Neutrophil (primary cell): ENCODE measurements around the gene GORASP1.

ENCODE experiments used
- H3K27ac ChIP-seq: fragments of 200-600 bp; sonication (generic); 2 replicates; pipeline ENCODE4 v1.5.1; 2016; ENCODE audit warnings: mild to moderate bottlenecking, moderate library complexity
- H3K27me3 ChIP-seq: fragments of 200-600 bp; sonication (generic); 2 replicates; pipeline ENCODE4 v1.6.0; 2016; ENCODE audit warnings: mild to moderate bottlenecking
- H3K36me3 ChIP-seq: fragments of 200-600 bp; sonication (generic); 2 replicates; pipeline ENCODE4 v1.5.1; 2017
- H3K4me1 ChIP-seq, 2 experiments: fragments of 200-600 bp in 1 of 2; sonication (generic) in 1 of 2; 1 replicate in 1 of 2; 2 replicates in 1 of 2; pipeline versions ENCODE4 v1.5.1 to v1.6.1; 2013 to 2016; ENCODE audit warnings: low read depth in 1 of 2, low read length in 1 of 2, mild to moderate bottlenecking in 1 of 2, moderate library complexity in 1 of 2; ENCODE audit not compliant: control insufficient read depth in 1 of 2, insufficient read depth in 1 of 2
- H3K4me3 ChIP-seq, 2 experiments: fragments of 200-600 bp in 1 of 2; sonication (generic) in 1 of 2; 1 replicate in 1 of 2; 2 replicates in 1 of 2; pipeline ENCODE4 v1.5.1; 2013 to 2016; ENCODE audit warnings: low read depth in 1 of 2, low read length in 1 of 2, mild to moderate bottlenecking in 1 of 2, moderate library complexity in 1 of 2
- H3K9me3 ChIP-seq: fragments of 200-600 bp; sonication (generic); 2 replicates; pipeline ENCODE4 v1.5.1; 2016
- TF ChIP-seq, protein P1 (sequence below): fragments of 200-600 bp; sonication (generic); IDR thresholded peaks from 2 replicates; pipeline ENCODE4 v1.5.1; 2016; ENCODE audit warnings: antibody characterized with exemption

Gene GORASP1

GRCh38 chr3:39124876-39125840 lies 17.7 kb upstream of the GORASP1 start:
- no peak overlapping the region for H3K27ac ChIP-seq
- no peaks in the 10 kb centered on the region for H3K36me3 ChIP-seq
- H3K4me3 ChIP-seq: no peak overlapping the region
- H3K9me3 ChIP-seq: no peaks in the 10 kb centered on the region
- no peaks in the 10 kb centered on the region for H3K27me3 ChIP-seq
- TF ChIP-seq, protein P1, sequence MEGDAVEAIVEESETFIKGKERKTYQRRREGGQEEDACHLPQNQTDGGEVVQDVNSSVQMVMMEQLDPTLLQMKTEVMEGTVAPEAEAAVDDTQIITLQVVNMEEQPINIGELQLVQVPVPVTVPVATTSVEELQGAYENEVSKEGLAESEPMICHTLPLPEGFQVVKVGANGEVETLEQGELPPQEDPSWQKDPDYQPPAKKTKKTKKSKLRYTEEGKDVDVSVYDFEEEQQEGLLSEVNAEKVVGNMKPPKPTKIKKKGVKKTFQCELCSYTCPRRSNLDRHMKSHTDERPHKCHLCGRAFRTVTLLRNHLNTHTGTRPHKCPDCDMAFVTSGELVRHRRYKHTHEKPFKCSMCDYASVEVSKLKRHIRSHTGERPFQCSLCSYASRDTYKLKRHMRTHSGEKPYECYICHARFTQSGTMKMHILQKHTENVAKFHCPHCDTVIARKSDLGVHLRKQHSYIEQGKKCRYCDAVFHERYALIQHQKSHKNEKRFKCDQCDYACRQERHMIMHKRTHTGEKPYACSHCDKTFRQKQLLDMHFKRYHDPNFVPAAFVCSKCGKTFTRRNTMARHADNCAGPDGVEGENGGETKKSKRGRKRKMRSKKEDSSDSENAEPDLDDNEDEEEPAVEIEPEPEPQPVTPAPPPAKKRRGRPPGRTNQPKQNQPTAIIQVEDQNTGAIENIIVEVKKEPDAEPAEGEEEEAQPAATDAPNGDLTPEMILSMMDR: no peak
- peaks cover 0 to 9% of the 10 kb centered on the region in 2 experiments for H3K4me1 ChIP-seq

DNA sequence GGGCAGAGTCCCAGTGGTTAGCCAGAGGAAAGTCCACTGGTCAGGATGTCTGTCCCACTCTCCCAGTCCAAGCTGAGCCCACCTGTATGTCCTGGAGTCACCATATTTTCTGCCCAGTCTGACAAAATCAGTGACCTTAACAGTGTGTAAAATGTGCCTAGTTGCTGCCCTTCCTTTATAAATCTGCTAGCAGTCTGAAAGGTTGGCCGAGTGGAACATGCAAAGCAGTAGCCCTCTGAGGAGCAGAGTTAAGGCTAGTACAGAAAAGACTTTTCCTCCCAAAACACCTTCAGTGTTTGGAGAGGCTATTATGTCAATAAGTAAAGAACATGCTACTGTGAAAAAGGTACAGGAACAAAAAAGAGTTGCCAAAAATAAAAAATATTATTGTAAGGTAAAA lies 15.4 kb upstream of the GORASP1 start:
- peaks cover 0 to 9% of the 10 kb centered on the region in 2 experiments for H3K4me1 ChIP-seq
- TF ChIP-seq, protein P1: no peak
- H3K4me3 ChIP-seq: no peak overlapping the region

DNA sequence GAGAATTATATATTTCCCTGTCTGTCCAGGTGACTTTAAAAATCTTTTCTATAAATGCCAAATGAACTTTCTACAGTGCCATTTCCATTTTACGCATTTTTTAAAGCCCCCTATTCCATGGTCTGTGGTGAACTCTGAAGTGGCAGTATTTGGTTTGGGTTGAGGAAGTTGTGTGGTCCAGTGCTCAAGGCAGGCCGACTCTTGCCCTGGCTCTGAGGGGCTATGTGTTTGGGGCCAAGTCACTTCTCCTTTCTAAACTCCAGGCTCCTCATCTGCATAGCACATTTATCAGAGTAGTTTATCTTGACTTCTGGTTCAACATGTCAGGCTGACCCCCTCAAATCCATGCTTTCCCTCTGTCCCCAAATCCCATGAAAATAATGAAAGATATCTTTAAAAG lies 14.2 kb upstream of the GORASP1 start:
- Histone ChIP-seq H3K4me3 (no peak overlapping the region), H3K9me3 (no peaks in the 10 kb centered on the region), H3K36me3 (no peaks in the 10 kb centered on the region), H3K27ac (no peak overlapping the region), H3K27me3 (no peaks in the 10 kb centered on the region), H3K4me1 (peaks cover 0 to 4% of the 10 kb centered on the region in 2 experiments)
- TF ChIP-seq, protein P1: no peak

More for the DNA sequence above, 15.4 kb upstream of the GORASP1 start:
- H3K36me3 ChIP-seq: no peaks in the 10 kb centered on the region
- H3K27ac ChIP-seq: no peak overlapping the region
- H3K27me3 ChIP-seq: no peaks in the 10 kb centered on the region
- H3K9me3 ChIP-seq: no peaks in the 10 kb centered on the region

- Histone ChIP-seq H3K4me1 (no peaks in the 10 kb centered on the region), H3K27ac (no peak overlapping the region), H3K27me3 (no peaks in the 10 kb centered on the region), H3K36me3 (no peaks in the 10 kb centered on the region), H3K4me3 (no peak overlapping the region), H3K9me3 (no peaks in the 10 kb centered on the region)
- TF ChIP-seq, protein P1: no peak
These were observed 11.7 kb upstream of the GORASP1 start for GRCh38 chr3:39118931-39119660.

DNA sequence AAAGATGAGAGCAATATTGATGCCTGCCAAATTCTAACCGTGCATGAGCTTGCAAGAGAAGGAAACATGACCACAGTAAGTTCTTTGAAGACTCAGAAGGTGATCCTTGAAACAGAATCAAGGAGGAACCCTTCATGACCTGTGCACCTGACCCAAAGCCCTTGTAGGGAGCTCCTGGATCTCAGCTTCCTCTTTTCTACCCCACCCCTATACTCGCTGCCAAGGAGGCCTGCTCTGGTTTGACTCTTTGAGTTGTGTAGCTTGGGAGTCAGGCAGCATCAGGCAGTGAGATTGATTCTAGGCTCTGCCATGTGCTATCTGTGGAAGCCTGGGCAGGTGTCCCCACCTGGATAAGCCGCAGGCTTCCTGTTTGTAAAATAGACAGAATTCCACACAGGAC lies 10.7 kb upstream of the GORASP1 start:
- TF ChIP-seq, protein P1: no peak
- no peaks in the 10 kb centered on the region for H3K4me1 ChIP-seq
- H3K36me3 ChIP-seq: no peaks in the 10 kb centered on the region
- no peak overlapping the region for H3K4me3 ChIP-seq
- no peaks in the 10 kb centered on the region for H3K9me3 ChIP-seq
- no peaks in the 10 kb centered on the region for H3K27me3 ChIP-seq
- H3K27ac ChIP-seq: no peak overlapping the region
